Activated CD4-positive, alpha-beta T cell treated with anti-CD3 and anti-CD28 coated beads, Interleukin-2, amount 50 U/mL, for 24 hours (primary cell): ENCODE measurements around the gene MINAR2.

ENCODE experiments used
- DNase-seq, 2 donors: peaks; one replicate each; pipeline ENCODE4 v3.0.0-alpha.2; 2020; ENCODE audit warnings: low read depth in 1 of 2, low spot score in 1 of 2

MINAR2 gene

DNA sequence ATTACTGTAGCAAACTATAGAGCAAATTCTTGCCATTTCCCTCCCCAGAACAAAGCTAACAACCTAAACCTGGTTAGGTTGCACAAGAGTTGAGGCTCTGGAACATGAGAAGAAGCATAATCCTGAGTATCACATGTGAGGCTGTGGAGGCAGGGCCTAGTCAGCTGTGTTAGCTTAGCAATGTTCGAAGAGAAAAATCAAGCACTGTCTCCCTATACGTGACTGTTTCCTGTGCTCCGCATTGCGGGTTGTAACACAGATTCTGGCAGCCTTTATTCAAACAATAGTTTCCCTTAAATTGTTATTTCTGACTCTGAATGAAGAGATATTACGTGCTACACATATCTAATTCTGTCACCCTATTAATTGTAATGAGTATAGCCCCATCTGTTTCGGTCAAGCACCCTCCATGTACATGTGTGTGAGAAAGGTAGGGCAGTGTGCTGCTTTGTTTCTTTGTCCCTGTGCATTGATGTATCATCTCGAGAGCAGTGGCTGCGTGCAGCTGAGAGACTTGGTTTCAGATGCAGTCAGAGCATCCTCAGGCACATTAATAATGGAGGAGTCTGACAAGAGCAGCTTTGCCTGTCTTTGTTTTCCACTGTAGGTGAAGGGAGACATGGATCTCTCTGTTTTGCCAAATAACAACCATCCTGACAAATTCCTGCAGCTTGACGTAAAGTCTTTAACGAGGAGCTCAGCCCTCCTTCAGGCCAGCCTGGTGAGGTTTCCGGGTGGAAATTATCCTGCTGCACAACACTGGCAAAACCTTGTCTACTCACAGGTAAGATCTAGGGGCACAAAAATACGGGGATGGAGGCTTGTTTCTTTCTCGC is at the start of gene MINAR2:
Gene MINAR2, plus strand, starts transcription at position 523 of the 836 bp plus-strand sequence. Its CDS starts 97 bp downstream, at position 620.
- no peak for DNase-seq

- DNase-seq, result no peak
Measured at GRCh38 chr5:129698661-129699060, 49.2 kb upstream of the MINAR2 start.

- no peak for DNase-seq
Measured at GRCh38 chr5:129716235-129716634, 31.7 kb upstream of the MINAR2 start.

- DNase-seq, result no peak
Measured at GRCh38 chr5:129716651-129717050, 31.2 kb upstream of the MINAR2 start.

- DNase-seq, result no peak
Measured at GRCh38 chr5:129717751-129718310, 30.1 kb upstream of the MINAR2 start.

DNA sequence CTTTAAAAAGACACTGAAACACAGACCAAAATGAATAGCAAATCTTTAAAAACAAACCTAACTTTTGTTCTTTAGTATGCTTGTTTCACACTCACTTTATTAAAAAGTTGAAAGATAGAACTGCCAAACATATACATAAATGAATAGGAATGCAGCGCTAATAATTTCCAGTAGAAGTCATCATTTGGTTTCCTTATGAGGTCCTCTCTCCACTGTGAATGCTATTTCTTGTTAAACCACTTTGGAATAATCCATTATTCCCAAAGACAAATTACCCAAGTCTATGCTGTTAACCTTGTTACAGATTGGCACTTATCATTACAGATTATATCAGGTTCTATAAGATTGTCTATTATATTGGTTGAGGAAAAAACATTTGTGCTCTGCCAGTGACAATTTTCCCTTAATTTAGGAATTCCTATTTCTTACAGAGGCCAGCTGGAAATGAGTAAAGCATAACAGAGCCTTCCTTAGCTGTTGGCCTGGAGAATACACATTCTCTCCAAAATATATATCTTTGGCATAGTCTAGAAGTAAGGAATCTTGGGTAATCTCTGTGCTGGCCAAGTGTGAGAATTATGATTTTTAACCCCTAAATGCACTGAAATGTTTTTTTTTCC is 29.3 kb upstream of the MINAR2 start:
- no peak for DNase-seq

DNA sequence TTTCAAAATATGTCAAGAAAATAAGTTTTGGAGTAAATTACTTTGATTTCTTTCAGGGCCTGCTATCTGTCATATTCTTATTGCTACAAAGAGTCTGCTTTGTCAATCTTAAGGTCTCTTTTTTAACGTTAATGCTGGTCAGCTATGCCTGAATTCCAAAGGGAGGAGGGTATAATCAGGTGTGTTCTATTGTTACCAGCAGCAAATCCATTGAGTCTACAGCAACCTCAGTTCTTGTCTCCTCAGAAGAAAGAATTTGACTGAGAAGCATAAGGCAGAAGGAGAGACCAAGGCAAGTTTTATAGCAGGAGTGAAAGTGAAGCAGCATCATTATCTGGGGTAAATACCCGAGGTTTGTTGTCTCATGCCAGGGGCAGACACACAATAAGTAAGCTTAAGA is 23.7 kb upstream of the MINAR2 start:
- no peak for DNase-seq

DNA sequence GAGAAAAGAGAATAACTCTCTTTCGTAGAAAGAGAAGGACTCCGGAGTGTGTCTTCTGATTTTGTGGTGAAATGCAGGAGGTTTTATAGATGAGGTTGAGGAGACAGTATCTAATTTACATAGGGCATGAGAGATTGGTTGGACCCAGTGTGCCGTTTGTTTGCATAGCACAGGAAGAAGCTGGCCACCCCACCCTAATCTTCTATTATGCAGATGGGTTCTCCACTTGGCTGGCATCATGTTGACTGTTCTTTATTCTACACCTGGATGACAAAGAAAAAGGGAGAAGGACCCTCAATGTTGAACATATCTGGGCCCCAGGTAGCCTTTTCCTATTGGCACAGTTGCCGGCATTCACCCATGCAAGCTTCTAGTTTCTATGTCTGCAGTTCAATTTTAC is 23.2 kb upstream of the MINAR2 start:
- no peak for DNase-seq

- no peak for DNase-seq
Measured at GRCh38 chr5:129739773-129740172, 8.1 kb upstream of the MINAR2 start.

DNA sequence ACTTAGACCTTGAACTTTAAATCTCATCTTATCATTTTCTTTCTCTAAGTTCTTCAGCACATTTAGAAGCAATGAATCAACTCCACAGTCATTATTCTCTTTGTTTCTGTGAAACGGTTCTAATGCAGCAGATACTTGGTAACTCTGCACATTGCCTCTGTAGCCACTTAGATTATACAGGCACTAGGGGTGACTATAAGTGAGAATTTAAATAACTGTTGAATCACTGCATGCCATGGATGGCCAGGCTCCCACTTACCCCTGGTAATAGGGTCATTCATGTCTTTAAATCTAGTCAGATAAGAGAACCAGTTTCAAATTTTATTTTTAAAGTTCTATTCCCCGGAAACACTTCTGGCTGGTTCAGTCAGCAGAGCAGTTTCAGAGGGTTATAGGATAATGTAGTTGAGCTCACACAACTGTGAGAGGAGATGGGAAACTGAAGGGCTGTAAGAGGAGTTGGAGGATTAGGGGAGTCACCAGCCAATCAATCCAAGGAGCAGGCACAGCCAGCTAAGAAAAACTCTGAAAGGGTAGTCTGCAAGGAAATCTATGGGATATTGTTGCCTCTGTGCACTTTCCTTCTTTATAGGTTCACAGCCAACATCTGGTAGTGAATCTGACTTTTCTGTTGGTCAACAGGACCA is 4.2 kb upstream of the MINAR2 start:
- DNase-seq, result no peak

- DNase-seq, result no peak
Measured at GRCh38 chr5:129745997-129746396, 1.9 kb upstream of the MINAR2 start.

- DNase-seq, result no peak
Measured at GRCh38 chr5:129746876-129747275, 1.0 kb upstream of the MINAR2 start.

DNA sequence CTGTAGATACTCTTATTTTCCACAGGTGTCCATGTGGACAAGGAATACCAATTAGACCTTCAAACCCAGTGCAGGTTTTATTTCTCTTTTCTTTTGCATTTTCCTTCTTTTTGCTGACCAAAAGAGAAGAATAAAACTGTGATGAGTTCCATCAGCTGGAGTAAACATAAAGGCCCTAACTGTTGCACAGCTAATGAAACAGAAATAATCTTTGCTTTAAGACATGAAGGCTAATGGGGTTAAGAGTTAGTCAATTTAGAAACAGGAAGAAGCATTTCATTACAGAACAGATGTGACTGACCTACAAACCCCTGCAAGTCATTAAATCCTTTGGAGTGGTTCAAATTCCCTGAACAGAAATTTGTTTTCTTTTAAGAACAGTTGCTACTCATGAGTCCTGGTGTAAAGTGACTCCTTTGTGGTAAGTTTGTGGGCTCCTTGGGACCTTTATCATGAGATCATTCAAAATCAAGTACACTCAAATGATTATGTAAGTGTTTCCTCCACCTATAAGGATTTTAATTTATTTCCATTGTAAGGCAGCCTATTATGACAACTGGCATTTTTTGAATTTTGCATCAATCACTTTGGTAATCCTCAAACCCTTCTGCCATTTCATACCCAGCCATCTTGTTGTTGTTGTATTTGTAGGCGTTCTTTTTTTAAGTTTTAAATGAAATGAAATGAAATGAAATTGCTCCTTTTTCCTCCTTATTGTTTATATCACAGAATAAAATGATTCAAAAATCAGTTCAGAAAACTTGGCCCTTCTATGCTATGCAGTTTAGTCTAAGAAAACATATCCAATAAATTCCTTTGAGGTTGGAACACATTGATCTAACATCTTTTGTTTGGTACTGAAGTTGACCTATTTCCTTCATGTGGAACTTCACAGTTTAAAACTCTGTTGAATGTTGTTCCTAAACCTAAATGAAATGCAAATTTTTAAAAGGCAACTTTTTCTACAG is 1.3 kb downstream of the MINAR2 start:
- DNase-seq, result no peak

DNA sequence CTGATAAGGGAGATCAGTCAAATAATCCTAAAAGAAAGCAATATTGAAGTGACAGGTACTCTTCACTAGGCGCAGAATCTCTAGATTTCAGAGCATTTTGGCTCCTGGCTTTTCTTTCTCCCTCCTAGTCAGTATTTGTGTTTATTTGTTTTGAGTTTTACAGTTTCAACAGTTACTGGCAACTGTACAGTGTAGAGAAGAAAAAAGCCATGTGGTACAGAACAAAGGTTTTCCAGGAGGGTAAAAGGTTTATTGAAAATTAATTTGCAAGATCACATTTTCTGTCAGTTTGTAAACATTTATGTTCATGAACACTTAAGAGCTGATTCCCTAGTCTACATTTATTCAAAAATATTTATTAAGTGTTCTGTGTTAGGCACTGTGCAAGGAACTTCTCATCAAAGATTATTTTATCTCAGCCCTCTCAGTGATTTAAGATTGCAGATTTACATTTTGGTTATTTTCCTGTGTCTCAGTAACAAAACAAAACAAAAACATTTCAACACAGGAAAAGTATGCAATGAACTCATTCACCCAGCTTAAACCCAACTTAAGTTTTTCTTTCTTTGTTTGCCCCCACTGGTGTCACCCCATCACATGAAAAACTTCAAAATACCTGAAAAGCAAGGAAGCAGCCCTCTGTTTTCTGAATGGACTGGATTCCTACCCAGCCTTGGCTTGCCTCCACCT is 12.9 kb downstream of the MINAR2 start:
- no peak for DNase-seq

DNA sequence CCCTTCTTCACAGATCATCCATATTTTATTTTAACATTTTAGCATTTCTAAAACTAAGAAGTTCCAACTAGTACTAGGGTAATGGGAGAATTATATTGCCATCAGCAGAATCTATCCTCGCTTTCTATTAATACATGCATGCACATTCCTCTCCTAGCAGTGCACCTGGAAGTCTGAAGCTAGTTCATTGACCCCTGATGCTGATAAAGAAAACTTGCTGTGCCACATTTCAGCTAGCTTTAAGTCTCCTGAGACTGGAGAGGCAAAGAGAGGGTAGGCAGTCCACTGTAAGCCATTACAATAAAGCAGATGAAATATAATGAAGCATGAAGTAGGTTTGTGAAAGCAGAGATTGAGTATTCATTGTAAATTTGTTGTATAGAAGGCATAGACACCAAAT is 15.8 kb downstream of the MINAR2 start:
- DNase-seq, result no peak

GRCh38 chr5:129766798-129767197 is 18.9 kb downstream of the MINAR2 start:
- DNase-seq, result no peak

DNA sequence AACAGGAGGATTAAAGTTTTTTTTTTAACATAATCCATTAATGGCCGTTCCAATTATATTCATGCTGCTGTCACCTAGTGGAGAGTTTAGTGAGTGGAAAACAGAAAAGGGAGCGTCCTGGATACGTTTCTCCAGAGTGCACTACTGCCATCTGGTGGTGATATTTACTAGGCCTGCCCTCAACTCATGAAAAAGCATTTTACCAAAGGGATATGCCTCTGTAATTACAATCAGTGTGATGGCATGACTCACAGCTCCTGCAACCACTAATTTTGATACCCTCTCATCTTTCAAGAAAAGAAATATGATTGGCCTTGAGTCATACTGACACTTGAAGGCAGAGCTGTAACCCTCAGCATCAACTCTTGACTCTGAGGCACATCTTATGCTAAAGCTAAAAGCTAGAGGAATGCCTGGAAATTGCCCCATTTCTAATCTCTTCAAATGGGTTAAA is 20.1 kb downstream of the MINAR2 start:
- DNase-seq, result peak; percentile 6 to 74

DNA sequence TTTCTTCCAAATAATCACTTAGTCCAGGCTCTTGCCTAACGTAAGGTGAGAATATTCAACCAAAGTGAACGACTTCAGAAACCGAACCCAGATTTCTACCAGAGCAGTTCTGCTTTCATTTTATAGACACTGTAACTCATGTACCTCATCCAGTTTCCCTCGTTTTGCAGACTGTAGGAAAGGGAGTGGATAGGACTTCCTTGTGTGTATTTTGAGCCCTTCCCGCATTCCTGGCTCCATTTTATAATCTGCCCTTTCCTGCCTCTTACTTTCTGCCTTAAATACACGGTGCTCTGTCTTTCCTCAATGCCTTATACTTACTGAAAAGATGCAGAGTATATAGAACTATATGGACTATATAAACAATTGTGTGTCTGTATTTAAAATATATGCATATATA is 20.8 kb downstream of the MINAR2 start:
- DNase-seq, result no peak

DNA sequence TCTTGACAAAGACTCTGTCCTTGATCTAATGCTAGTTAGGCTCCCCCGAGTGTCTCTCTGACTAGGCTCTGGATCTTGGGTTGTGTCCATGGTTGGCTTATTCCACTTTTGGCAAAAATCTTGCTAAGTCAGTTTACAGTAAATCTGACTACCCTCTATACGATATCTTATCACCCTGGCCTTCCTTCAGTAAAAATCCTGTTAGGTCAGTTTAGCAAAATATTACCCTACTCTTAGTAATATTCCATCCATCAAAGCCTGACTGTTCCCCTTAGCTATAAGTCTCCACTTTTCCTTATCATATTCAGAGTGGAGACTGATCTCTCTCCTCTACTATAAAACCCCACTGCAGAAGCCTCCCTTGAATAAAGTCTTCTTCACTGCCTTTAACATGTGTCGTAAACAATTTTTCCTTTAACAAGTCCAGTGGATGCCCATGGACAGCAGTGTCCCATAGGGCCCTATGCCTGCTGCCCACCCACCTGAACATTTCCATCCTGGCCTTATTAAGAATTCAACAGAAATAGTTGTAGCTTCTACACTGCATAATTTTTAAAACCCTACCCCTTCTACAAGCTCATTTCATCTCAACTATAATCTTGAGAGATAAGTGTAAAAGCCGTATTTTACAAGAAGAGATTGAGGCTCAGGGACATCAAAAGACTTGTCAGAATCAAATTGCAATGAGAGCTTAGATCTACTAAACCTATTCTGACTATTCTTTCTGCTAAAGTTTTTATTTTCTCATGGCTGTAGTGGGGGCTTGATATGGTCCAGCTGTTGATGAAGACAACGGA is 22.3 kb downstream of the MINAR2 start:
- DNase-seq, result no peak
